Measurements from ENCODE around the gene CDH8. TPM values are rescaled to one million over a fixed set of nuclear protein-coding genes. Genes with fewer than 3 reads are reported as not detected.

Gene CDH8
- total and polyA plus RNA-seq, 8 donors: 0.05 to 0.20 (median 0.15) TPM; not detected in 4

DNA sequence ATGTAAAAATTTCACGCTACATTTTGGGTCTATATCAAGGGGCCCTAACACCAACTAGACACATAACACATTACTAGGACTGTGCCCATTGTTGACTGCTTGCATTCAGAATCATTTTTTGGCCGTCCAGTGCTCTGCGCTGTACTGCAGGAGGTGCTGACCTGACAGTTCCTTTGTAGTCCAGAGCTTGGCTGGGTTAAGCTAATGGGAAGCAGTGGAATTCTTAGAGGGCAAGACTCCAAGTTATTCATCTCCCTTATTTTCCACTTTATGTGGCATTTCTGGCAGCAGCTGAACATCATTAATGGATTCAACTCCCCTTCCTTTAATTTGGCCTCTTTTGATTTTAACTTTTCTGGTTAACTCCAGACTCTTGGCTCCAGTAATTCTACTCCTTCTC is 351.7 kb downstream of the CDH8 start:
- TF ChIP-seq, protein P1, sequence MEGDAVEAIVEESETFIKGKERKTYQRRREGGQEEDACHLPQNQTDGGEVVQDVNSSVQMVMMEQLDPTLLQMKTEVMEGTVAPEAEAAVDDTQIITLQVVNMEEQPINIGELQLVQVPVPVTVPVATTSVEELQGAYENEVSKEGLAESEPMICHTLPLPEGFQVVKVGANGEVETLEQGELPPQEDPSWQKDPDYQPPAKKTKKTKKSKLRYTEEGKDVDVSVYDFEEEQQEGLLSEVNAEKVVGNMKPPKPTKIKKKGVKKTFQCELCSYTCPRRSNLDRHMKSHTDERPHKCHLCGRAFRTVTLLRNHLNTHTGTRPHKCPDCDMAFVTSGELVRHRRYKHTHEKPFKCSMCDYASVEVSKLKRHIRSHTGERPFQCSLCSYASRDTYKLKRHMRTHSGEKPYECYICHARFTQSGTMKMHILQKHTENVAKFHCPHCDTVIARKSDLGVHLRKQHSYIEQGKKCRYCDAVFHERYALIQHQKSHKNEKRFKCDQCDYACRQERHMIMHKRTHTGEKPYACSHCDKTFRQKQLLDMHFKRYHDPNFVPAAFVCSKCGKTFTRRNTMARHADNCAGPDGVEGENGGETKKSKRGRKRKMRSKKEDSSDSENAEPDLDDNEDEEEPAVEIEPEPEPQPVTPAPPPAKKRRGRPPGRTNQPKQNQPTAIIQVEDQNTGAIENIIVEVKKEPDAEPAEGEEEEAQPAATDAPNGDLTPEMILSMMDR (IDR thresholded peaks at IDR 0.05): no peak
- Histone ChIP-seq H3K27ac (no peak overlapping the region), H3K4me1 (no peaks in the 10 kb centered on the region), H3K27me3 (no peaks in the 10 kb centered on the region), H3K36me3 (no peaks in the 10 kb centered on the region), H3K4me3 (no peak overlapping the region), H3K9me3 (no peaks in the 10 kb centered on the region)
- WGBS, 2 donors: 54 to 59% methylated on average over 3 of the region's 3 CpGs
- intact Hi-C loops (cut with DNase I): no loop called here
- DNase-seq (no peak), FAIRE-seq (no peak), ATAC-seq (no peak)

DNA sequence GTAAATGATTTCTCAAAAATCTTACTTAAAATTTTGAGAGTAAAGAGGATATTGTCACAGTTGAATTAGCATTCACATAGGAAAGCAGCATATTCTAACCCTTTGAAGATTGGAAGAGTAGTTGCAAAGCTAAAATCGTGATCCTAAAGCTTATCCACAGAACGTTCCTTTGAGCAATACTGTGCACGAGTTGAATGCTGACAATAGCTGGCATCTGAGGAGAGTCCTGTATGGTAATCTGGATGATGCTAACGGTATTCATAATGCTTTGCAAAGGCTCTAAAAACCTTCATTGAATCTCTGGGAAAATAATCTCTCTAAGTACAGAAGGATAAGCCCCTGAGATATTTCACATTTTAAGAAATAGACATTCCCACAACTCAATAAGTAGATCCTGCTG is 354.6 kb downstream of the CDH8 start:
- FAIRE-seq (no peak), DNase-seq (no peak), ATAC-seq (no peak)
- H3K36me3 ChIP-seq: no peaks in the 10 kb centered on the region
- H3K4me3 ChIP-seq: no peak overlapping the region
- intact Hi-C loops (cut with DNase I): no loop called here
- WGBS, 2 donors: 31 to 49% methylated on average over 4 of the region's 4 CpGs
- no peak overlapping the region for H3K27ac ChIP-seq
- no peaks in the 10 kb centered on the region for H3K27me3 ChIP-seq
- H3K9me3 ChIP-seq: no peaks in the 10 kb centered on the region
- no peaks in the 10 kb centered on the region for H3K4me1 ChIP-seq
- TF ChIP-seq, protein P1 (IDR thresholded peaks at IDR 0.05): no peak

DNA sequence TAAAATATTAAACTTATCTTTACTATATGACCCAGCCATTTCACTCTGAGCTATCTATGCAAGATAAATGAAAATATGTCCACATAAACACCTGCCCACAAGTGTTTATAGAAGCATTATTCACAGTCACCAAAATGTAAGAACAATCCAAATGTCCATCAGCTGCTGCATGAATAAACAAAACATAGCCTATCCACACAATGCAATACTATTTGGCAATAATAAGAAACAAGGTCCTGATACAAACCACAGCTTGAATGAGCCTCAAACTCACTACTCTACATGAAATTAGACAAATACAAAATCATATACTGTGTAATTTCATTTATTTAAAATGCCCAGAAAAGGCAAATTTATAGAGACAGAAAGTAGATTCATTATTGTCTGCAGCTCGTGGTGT is 355.1 kb downstream of the CDH8 start:
- TF ChIP-seq, protein P1 (IDR thresholded peaks at IDR 0.05): no peak
- Histone ChIP-seq H3K27me3 (no peaks in the 10 kb centered on the region), H3K4me3 (no peak overlapping the region), H3K4me1 (no peaks in the 10 kb centered on the region), H3K9me3 (no peaks in the 10 kb centered on the region), H3K36me3 (no peaks in the 10 kb centered on the region), H3K27ac (no peak overlapping the region)
- WGBS, 2 donors: 13 to 35% methylated on average over 1 of the region's 1 CpG
- intact Hi-C loops (cut with DNase I): no loop called here
- DNase-seq: no peak
- ATAC-seq: no peak
- no peak for FAIRE-seq

DNA sequence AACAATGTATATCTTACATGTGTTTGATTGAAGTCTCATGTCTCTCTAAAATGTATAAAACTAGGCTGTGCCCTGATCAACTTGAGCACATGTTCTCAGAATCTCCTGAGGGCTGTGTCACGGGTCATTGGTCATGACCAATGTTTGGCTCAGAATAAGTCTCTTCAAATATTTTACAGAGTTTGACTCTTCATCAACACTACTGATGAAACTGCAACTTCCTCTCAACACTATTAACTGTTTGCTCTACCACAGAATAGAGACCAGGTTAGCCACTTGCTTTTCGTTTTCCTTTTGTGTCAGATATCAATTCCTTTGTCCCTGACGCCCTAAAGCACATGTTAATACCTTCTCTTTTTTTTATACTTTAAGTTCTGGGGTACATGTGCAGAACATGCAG is 358.1 kb downstream of the CDH8 start:
- intact Hi-C loops (cut with DNase I): no loop called here
- Histone ChIP-seq H3K4me3 (no peak overlapping the region), H3K9me3 (no peaks in the 10 kb centered on the region), H3K4me1 (no peaks in the 10 kb centered on the region), H3K36me3 (no peaks in the 10 kb centered on the region), H3K27ac (no peak overlapping the region), H3K27me3 (no peaks in the 10 kb centered on the region)
- DNase-seq: no peak
- no peak for ATAC-seq
- WGBS, 2 donors: 34 to 58% methylated on average over 3 of the region's 3 CpGs
- TF ChIP-seq, protein P1 (IDR thresholded peaks at IDR 0.05): no peak
- FAIRE-seq: no peak

DNA sequence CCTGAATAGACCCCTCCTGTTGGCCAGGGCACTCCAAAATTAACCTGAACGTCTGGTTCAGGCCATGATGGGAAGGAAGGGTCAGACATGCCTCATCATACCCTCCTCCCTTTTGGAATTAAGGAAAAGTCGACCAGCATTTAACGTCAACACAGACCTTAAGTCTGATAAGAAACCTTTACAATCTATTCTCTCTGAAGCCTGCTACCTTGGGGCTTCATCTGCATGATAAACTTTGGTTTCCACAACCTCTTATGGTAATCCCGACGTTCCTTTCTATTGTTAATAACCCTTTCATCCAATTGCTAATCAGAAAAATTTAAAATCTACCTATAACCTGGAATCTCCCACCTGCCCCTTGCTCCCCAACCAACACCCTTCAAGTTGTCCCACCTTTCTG is 358.5 kb downstream of the CDH8 start:
- no peak for FAIRE-seq
- H3K9me3 ChIP-seq: no peaks in the 10 kb centered on the region
- H3K4me3 ChIP-seq: no peak overlapping the region
- intact Hi-C loops (cut with DNase I): no loop called here
- no peaks in the 10 kb centered on the region for H3K36me3 ChIP-seq
- TF ChIP-seq, protein P1 (IDR thresholded peaks at IDR 0.05): no peak
- no peak for DNase-seq
- 15 to 20% methylated on average over 5 of the region's 5 CpGs for whole genome bisulfite sequencing, 2 donors
- no peaks in the 10 kb centered on the region for H3K4me1 ChIP-seq
- H3K27ac ChIP-seq: no peak overlapping the region
- no peak for ATAC-seq
- no peaks in the 10 kb centered on the region for H3K27me3 ChIP-seq

Measured in pancreas (tissue), 10 donors.